ENCODE measurements around the gene PPM1F. TPM values are rescaled to one million over a fixed set of nuclear protein-coding genes. Genes with fewer than 3 reads are reported as not detected.

PPM1F gene
- total and polyA plus RNA-seq, 10 of the 15 experiments (the other 5 are each of a cell fraction or from before 2014, with no cell fraction given) = 0.55 to 26.3 (median 9.7) TPM

DNA sequence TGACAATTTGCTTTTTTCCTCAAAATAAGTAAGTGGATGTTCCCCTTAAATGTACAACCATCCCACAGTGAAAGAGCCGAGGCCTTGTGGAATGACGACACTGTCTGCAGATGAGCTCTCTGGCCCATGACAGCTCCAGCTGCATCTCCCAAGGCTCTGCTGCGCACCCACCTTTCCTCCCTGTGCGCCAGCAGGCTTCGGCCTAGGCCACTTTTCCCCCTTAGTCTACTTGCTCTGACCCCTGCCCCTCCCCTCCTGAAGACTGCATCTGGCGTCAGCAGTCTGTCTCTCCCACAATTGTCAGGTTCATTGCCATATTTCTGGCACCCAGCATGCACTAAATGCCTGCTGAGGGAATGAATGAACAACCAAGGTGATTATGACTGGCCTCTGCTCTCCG lies 27.9 kb upstream of the PPM1F start:
- no peaks in the 10 kb centered on the region for H3K9me3 ChIP-seq (replicated peaks; ENCODE audit: control insufficient read depth, insufficient read depth, low read length)
- WGBS (ENCODE audit: insufficient coverage, insufficient replicate concordance, low lambda C conversion rate, missing lambda C conversion rate) = 87% methylated on average over 7 of the region's 7 CpGs
- H3K4me1 ChIP-seq (ENCODE audit: control insufficient read depth, insufficient read depth, low read length) = peaks cover 4% of the 10 kb centered on the region
- ChIA-PET SMC1A (ENCODE audit: uncharacterized antibody, unreplicated experiment) (interaction anchor here (1.1 to 2.3 kb wide), 2 partner anchors 8 to 979 kb away, joined by 3 to 10 read pairs; no protein-coding TSS in a partner anchor), CTCF (interaction anchor here (1.6 to 4.1 kb wide), 3 partner anchors 9 to 975 kb away, joined by 3 to 47 read pairs (median 12); no protein-coding TSS in a partner anchor), RAD21 (ENCODE audit: unreplicated experiment) (no interaction called here), POLR2A (interaction anchor here (0.6 kb wide), 1 partner anchor 151 kb away, joined by 3 read pairs; no protein-coding TSS in a partner anchor)
- TF ChIP-seq, protein P1, sequence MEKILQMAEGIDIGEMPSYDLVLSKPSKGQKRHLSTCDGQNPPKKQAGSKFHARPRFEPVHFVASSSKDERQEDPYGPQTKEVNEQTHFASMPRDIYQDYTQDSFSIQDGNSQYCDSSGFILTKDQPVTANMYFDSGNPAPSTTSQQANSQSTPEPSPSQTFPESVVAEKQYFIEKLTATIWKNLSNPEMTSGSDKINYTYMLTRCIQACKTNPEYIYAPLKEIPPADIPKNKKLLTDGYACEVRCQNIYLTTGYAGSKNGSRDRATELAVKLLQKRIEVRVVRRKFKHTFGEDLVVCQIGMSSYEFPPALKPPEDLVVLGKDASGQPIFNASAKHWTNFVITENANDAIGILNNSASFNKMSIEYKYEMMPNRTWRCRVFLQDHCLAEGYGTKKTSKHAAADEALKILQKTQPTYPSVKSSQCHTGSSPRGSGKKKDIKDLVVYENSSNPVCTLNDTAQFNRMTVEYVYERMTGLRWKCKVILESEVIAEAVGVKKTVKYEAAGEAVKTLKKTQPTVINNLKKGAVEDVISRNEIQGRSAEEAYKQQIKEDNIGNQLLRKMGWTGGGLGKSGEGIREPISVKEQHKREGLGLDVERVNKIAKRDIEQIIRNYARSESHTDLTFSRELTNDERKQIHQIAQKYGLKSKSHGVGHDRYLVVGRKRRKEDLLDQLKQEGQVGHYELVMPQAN (conservative IDR thresholded peaks at IDR 0.05) = no peak
- TF ChIP-seq POLR2A (IDR thresholded peaks at IDR 0.05; ENCODE audit: low read depth, low read length) (0 out of 2 replicates have a peak, but pooled peaks have one; percentile 10), JUNB (IDR thresholded peaks at IDR 0.05) (no peak)
- ATAC-seq (no peak), DNase-seq (ENCODE audit: low read depth, low spot score) (no peak), FAIRE-seq (no peak)
- no peak overlapping the region; the same call in 1 of the 2 replicates for H3K4me3 ChIP-seq
- in situ Hi-C loops (cut with MboI) (no loop called here), intact Hi-C loops (cut with micrococcal nuclease; ENCODE audit: unreplicated experiment) (loop anchor here (5.0 kb wide), 1 partner anchor 47 kb away; no protein-coding TSS in a partner anchor)
- H3K9ac ChIP-seq (ENCODE audit: control insufficient read depth, insufficient read depth, low read length) = no peak overlapping the region
- no peaks in the 10 kb centered on the region for H3K27me3 ChIP-seq (replicated peaks in 1 of 2; ENCODE audit: control insufficient read depth in 2 of 2, insufficient read depth in 2 of 2, low read length in 1 of 2)
- H2AFZ ChIP-seq (ENCODE audit: control insufficient read depth, low read depth, low read length) = no peak overlapping the region
- no TSS peak for BruUV-seq (replicated peaks)
- H3K27ac ChIP-seq (ENCODE audit: control insufficient read depth, insufficient read depth) = no peak overlapping the region
- H4K20me1 ChIP-seq (ENCODE audit: control insufficient read depth, insufficient read depth) = no peaks in the 10 kb centered on the region; the same call in 1 of the 2 replicates
- peaks cover 0 to 3% of the 10 kb centered on the region in 2 experiments; a peak in 1 of 4 replicates for H3K36me3 ChIP-seq (ENCODE audit: control insufficient read depth in 2 of 2, insufficient read depth in 2 of 2, low read length in 1 of 2)
- no peak overlapping the region for H3K4me2 ChIP-seq (ENCODE audit: control insufficient read depth, insufficient read depth)
- H3K79me2 ChIP-seq (ENCODE audit: control insufficient read depth, insufficient read depth, low read length) = peaks cover 18% of the 10 kb centered on the region

DNA sequence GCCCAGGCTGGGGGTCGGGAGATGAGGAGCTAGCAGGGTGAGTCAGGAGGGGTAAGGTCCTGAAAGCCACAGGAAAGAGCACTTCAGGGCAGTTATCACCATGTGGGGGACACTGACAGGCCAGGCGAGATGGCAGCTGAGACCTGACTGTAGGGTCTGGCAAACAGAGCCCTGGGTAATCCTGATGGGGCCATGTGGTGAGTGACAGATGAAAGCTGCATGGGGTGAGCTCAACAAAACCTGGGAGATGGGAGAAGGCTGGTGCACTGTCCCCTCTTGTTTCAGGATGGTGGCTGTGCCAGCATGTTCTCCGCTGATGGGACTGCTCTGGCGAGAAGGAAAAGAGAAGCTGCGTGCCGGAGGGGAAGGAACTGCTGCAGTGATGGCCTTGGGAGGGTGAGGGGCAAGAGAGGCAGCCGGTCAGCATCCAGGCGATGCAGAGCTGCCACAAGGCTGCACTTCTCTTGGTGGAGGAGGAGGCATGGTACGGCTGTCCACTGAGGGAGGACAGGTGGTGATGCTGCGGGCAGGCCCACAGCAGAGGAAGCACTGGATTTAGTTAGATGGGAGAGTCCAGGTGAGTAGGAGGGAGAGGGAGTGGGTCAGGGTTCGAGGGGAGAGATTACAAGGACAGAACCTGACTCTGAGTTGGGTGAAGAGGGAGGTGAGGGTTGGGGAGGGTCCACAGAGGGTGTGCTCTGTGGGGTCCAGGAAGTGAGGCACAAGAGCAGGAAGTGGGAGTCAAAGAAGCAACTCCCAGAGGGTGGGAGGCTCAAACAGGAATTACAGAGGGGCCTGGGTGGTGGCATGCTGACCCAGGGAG lies 26.1 kb upstream of the PPM1F start:
- H3K4me2 ChIP-seq (ENCODE audit: control insufficient read depth, insufficient read depth) = no peak overlapping the region
- RAD21 ChIA-PET (ENCODE audit: unreplicated experiment) = no interaction called here
- SMC1A ChIA-PET (ENCODE audit: uncharacterized antibody, unreplicated experiment) = no interaction called here
- H3K4me1 ChIP-seq (ENCODE audit: control insufficient read depth, insufficient read depth, low read length) = peaks cover 4% of the 10 kb centered on the region
- ATAC-seq (no peak), DNase-seq (ENCODE audit: low read depth, low spot score) (no peak), FAIRE-seq (no peak)
- intact Hi-C loops (cut with micrococcal nuclease; ENCODE audit: unreplicated experiment) (no loop called here), in situ Hi-C loops (cut with MboI) (no loop called here)
- 88% methylated on average over 9 of the region's 11 CpGs for WGBS (ENCODE audit: insufficient coverage, insufficient replicate concordance, low lambda C conversion rate, missing lambda C conversion rate)
- H3K27ac ChIP-seq (ENCODE audit: control insufficient read depth, insufficient read depth) = no peak overlapping the region
- no peaks in the 10 kb centered on the region for H3K27me3 ChIP-seq (replicated peaks in 1 of 2; ENCODE audit: control insufficient read depth in 2 of 2, insufficient read depth in 2 of 2, low read length in 1 of 2)
- peaks cover 4 to 9% of the 10 kb centered on the region in 2 experiments for H3K36me3 ChIP-seq (ENCODE audit: control insufficient read depth in 2 of 2, insufficient read depth in 2 of 2, low read length in 1 of 2)
- no peak overlapping the region for H3K4me3 ChIP-seq
- H3K9ac ChIP-seq (ENCODE audit: control insufficient read depth, insufficient read depth, low read length) = no peak overlapping the region
- no peaks in the 10 kb centered on the region for H3K9me3 ChIP-seq (replicated peaks; ENCODE audit: control insufficient read depth, insufficient read depth, low read length)
- H4K20me1 ChIP-seq (ENCODE audit: control insufficient read depth, insufficient read depth) = no peaks in the 10 kb centered on the region; the same call in 1 of the 2 replicates
- POLR2A ChIA-PET = interaction anchor here (0.6 kb wide), 1 partner anchor 51 kb away, joined by 3 read pairs; no protein-coding TSS in a partner anchor
- CTCF ChIA-PET = no interaction called here
- BruUV-seq (replicated peaks) = no TSS peak
- no peak overlapping the region for H2AFZ ChIP-seq (ENCODE audit: control insufficient read depth, low read depth, low read length)
- peaks cover 18% of the 10 kb centered on the region for H3K79me2 ChIP-seq (ENCODE audit: control insufficient read depth, insufficient read depth, low read length)
- TF ChIP-seq ESRRA (IDR thresholded peaks at IDR 0.05; ENCODE audit: low read length) (no peak), BRCA1 (IDR thresholded peaks at IDR 0.05; ENCODE audit: low read depth, low read length) (no peak), SREBF2 (IDR thresholded peaks at IDR 0.05; ENCODE audit: low read length) (no peak), CREM (IDR thresholded peaks at IDR 0.05; ENCODE audit: low read depth) (no peak), YBX1 (IDR thresholded peaks at IDR 0.05) (no peak), SPI1 (IDR thresholded peaks at IDR 0.05; ENCODE audit: borderline replicate concordance, insufficient read depth, low read depth, low read length) (no peak)
- TF ChIP-seq, protein P2, sequence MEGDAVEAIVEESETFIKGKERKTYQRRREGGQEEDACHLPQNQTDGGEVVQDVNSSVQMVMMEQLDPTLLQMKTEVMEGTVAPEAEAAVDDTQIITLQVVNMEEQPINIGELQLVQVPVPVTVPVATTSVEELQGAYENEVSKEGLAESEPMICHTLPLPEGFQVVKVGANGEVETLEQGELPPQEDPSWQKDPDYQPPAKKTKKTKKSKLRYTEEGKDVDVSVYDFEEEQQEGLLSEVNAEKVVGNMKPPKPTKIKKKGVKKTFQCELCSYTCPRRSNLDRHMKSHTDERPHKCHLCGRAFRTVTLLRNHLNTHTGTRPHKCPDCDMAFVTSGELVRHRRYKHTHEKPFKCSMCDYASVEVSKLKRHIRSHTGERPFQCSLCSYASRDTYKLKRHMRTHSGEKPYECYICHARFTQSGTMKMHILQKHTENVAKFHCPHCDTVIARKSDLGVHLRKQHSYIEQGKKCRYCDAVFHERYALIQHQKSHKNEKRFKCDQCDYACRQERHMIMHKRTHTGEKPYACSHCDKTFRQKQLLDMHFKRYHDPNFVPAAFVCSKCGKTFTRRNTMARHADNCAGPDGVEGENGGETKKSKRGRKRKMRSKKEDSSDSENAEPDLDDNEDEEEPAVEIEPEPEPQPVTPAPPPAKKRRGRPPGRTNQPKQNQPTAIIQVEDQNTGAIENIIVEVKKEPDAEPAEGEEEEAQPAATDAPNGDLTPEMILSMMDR (IDR thresholded peaks at IDR 0.05 in 2 of 3, conservative IDR thresholded peaks at IDR 0.05 in 1 of 3; ENCODE audit: control insufficient read depth in 2 of 3, extremely low read depth in 1 of 3, insufficient read depth in 1 of 3, low read depth in 3 of 3, low read length in 3 of 3) = no peak
- TF ChIP-seq, protein P1 (conservative IDR thresholded peaks at IDR 0.05) = no peak

Measured in GM12878 (cell line).